ENCODE measurements around the gene AEBP1.

- TF ChIP-seq CTCF (conservative IDR thresholded peaks at IDR 0.05; ENCODE audit: low read depth in 2 of 2) (no peak), EZH2 (IDR thresholded peaks at IDR 0.05; ENCODE audit: low read depth, unreplicated experiment) (no peak), NANOG (IDR thresholded peaks at IDR 0.05; ENCODE audit: borderline replicate concordance) (no peak), POLR2AphosphoS5 (IDR thresholded peaks at IDR 0.05; ENCODE audit: low read depth) (no peak; the same call in 1 of the 2 replicates)
These were observed 41.2 kb upstream of the AEBP1 start for GRCh38 chr7:44062903-44063295.
